ENCODE results near the gene PIM2.
"Not testable (repeated sequence)": the region's sequence is repeated elsewhere in the genome, so short reads cannot be mapped to it uniquely, and the experiment has no call there.

PIM2 gene

DNA sequence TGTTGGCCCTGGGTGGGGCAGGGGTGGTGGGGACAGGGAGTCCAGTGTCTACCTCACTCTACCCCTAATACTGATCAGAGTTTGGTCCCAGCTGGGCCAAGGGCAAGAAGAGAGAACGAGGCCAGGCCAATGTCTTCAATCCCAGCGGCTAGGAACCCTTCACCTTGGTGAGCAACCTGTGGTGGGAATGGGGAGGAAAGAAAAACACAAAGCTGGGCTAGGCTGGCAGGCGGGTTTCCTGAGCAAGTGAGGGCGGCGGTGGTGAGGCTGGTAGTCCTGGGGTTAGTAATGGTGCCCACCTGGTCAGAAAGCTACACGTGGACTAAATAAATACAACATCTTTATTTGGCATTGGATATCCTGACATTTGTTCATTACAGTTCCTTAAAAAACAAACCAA, 15.5 kb downstream of the PIM2 start:
- H3K27ac Mint-ChIP-seq, result peak overlapping the region in 1 of 2 donors; percentile 40
- no peak overlapping the region for H3K4me3 Mint-ChIP-seq
- ATAC-seq (no peak), DNase-seq (no peak)
- no peaks in the 10 kb centered on the region for H3K9me3 Mint-ChIP-seq
- H3K4me1 Mint-ChIP-seq, result peaks cover 15% of the 10 kb centered on the region
- H3K27me3 Mint-ChIP-seq, result no peaks in the 10 kb centered on the region

- Mint-ChIP-seq H3K4me3 (no peak overlapping the region), H3K27ac (no peak overlapping the region), H3K9me3 (no peaks in the 10 kb centered on the region), H3K4me1 (peaks cover 16% of the 10 kb centered on the region), H3K27me3 (no peaks in the 10 kb centered on the region)
- DNase-seq (no peak), ATAC-seq (no peak)
Observed at GRCh38 chrX:48902776-48903175, 16.0 kb downstream of the PIM2 start.

DNA sequence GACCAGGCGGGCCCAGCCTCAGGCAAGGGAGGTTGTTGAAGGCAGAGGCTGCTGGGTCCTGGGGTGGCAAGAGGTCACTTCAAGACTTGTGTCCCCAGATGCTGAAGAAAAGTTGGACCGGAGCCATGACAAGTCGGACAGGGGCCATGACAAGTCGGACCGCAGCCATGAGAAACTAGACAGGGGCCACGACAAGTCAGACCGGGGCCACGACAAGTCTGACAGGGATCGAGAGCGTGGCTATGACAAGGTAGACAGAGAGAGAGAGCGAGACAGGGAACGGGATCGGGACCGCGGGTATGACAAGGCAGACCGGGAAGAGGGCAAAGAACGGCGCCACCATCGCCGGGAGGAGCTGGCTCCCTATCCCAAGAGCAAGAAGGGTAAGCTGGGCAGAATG, 16.7 kb downstream of the PIM2 start:
- DNase-seq, result no peak
- no peak for ATAC-seq
- peak overlapping the region in 1 of 2 donors; percentile 65 for H3K27ac Mint-ChIP-seq
- no peaks in the 10 kb centered on the region for H3K9me3 Mint-ChIP-seq
- H3K27me3 Mint-ChIP-seq, result no peaks in the 10 kb centered on the region
- peaks cover 16% of the 10 kb centered on the region for H3K4me1 Mint-ChIP-seq
- H3K4me3 Mint-ChIP-seq, result peak overlapping the region in 1 of 2 donors; percentile 22

DNA sequence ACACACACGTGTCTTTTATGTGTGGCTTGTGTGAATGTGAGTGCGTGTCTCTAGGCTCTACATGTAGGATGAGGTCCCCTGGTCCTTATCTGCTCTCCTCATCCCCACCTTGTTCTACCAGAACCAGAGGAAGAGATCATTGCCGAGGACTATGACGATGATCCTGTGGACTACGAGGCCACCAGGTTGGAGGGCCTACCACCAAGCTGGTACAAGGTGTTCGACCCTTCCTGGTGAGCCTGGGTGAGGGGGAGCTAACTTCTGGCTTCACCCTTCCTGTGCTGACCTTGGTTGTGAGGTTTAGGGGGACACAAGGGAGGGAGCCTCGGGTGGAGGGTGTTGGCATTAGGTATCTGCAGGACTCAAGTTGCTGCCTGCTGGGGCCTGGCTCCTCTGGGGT, 17.8 kb downstream of the PIM2 start:
- DNase-seq (no peak), ATAC-seq (no peak)
- H3K4me3 Mint-ChIP-seq, result no peak overlapping the region
- H3K9me3 Mint-ChIP-seq, result no peaks in the 10 kb centered on the region
- no peaks in the 10 kb centered on the region for H3K27me3 Mint-ChIP-seq
- H3K27ac Mint-ChIP-seq, result peak overlapping the region in 1 of 2 donors; percentile 67
- peaks cover 22% of the 10 kb centered on the region for H3K4me1 Mint-ChIP-seq

- ATAC-seq (no peak), DNase-seq (no peak)
- no peaks in the 10 kb centered on the region for H3K27me3 Mint-ChIP-seq
- no peaks in the 10 kb centered on the region for H3K9me3 Mint-ChIP-seq
- no peak overlapping the region for H3K27ac Mint-ChIP-seq
- H3K4me1 Mint-ChIP-seq, result peaks cover 30% of the 10 kb centered on the region
- peak overlapping the region; percentile 15 to 52 for H3K4me3 Mint-ChIP-seq
Observed at GRCh38 chrX:48899078-48899410, 19.8 kb downstream of the PIM2 start.

DNA sequence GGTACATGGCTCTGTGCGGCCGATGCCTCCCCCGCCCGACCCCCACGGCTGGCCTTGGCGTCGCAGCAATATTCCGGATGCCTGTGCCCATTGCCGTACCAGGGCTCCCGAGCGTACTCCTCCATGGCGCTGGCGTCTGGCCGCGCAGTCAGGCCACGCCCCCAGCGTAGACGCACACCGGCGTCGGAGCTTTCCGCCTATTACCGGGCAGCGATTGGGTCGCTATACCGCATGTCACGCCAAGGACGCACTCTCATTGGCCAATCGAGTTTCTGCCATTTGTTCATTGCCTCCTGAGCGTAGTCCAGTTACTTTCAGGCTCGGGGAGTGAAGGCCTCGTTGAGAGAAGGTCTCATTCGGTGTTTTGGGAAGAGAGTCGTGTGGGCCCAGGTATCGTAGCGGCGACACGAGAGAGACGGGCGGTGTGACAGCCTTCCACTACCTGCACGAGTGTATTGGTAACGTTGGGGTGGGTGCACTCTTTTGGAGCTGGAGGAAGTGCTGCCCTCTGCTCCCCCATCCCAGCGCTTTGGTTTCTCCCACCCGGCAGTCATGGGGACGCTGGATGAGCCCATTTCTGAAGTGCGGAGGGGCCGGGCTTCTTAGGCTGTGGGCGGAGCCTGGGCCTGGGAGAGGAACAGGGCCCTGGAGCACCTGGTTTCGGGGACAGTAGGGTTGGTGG, 21.1 kb downstream of the PIM2 start, which contains the start of the genes PQBP1 and TIMM17B:
Gene PQBP1 (plus strand): TSS at position 306 of the 682 bp plus-strand sequence. CDS start 580 bp downstream, outside the sequence.
Gene TIMM17B (minus strand): TSS at position 144 of the 682 bp plus-strand sequence. CDS start 19 bp downstream, at position 125.
- Mint-ChIP-seq H3K4me1 (peaks cover 39% of the 10 kb centered on the region), H3K27me3 (no peaks in the 10 kb centered on the region), H3K27ac (peak within 1 kb of the TSS; percentile 93 to 97), H3K9me3 (no peaks in the 10 kb centered on the region), H3K4me3 (peak within 1 kb of the TSS; percentile 81 to 95)
- ATAC-seq (peak; percentile 95), DNase-seq (peak; percentile 82 to 92)

- Mint-ChIP-seq H3K4me3 (peak overlapping the region; percentile 81 to 95), H3K4me1 (peaks cover 37% of the 10 kb centered on the region), H3K27me3 (no peaks in the 10 kb centered on the region), H3K9me3 (no peaks in the 10 kb centered on the region), H3K27ac (peak overlapping the region; percentile 93 to 97)
- ATAC-seq (peak; percentile 36), DNase-seq (peak in 1 of 2 donors; percentile 64)
Observed at GRCh38 chrX:48897157-48897624, 21.6 kb downstream of the PIM2 start.

GRCh38 chrX:48896611-48897011, 22.2 kb downstream of the PIM2 start:
- Mint-ChIP-seq H3K27ac (peak overlapping the region; percentile 86 to 97), H3K9me3 (no peaks in the 10 kb centered on the region), H3K4me1 (peaks cover 34% of the 10 kb centered on the region), H3K27me3 (no peaks in the 10 kb centered on the region), H3K4me3 (peak overlapping the region; percentile 81 to 95)
- ATAC-seq, result no peak
- no peak for DNase-seq

GRCh38 chrX:48894891-48895290, 23.9 kb downstream of the PIM2 start:
- peaks cover 39% of the 10 kb centered on the region for H3K4me1 Mint-ChIP-seq
- H3K27me3 Mint-ChIP-seq, result no peaks in the 10 kb centered on the region
- no peak overlapping the region for H3K4me3 Mint-ChIP-seq
- no peaks in the 10 kb centered on the region for H3K9me3 Mint-ChIP-seq
- H3K27ac Mint-ChIP-seq, result peak overlapping the region in 1 of 2 donors; percentile 34
- no peak for DNase-seq
- no peak for ATAC-seq

GRCh38 chrX:48893556-48894348, 25.1 kb downstream of the PIM2 start:
- DNase-seq, result no peak
- peaks cover 39% of the 10 kb centered on the region for H3K4me1 Mint-ChIP-seq
- no peaks in the 10 kb centered on the region for H3K9me3 Mint-ChIP-seq
- no peak for ATAC-seq
- no peaks in the 10 kb centered on the region for H3K27me3 Mint-ChIP-seq
- no peak overlapping the region for H3K4me3 Mint-ChIP-seq
- H3K27ac Mint-ChIP-seq, result no peak overlapping the region

DNA sequence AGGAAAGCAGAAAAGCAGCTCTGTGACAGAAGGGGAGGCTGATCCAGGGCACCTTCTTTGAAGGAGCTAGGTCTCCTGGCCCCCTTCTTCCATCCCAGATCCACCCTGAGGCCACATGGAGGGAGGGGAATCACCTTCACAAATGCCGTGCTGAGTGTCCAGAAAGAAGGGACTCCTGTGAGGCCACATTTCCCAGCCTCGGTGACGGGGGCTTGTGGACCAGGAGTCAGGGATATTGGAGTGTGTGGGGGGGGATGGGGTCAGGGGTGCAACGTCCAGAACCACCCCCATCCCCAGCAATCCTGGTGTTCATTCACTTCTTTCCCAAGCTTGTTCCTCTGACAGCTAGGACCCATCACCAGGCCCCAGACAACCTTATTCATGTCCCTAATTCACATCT, 25.9 kb downstream of the PIM2 start:
- peak overlapping the region in 1 of 2 donors; percentile 57 for H3K27ac Mint-ChIP-seq
- no peak overlapping the region for H3K4me3 Mint-ChIP-seq
- ATAC-seq, result no peak
- H3K9me3 Mint-ChIP-seq, result no peaks in the 10 kb centered on the region
- peaks cover 36% of the 10 kb centered on the region for H3K4me1 Mint-ChIP-seq
- no peak for DNase-seq
- no peaks in the 10 kb centered on the region for H3K27me3 Mint-ChIP-seq

DNA sequence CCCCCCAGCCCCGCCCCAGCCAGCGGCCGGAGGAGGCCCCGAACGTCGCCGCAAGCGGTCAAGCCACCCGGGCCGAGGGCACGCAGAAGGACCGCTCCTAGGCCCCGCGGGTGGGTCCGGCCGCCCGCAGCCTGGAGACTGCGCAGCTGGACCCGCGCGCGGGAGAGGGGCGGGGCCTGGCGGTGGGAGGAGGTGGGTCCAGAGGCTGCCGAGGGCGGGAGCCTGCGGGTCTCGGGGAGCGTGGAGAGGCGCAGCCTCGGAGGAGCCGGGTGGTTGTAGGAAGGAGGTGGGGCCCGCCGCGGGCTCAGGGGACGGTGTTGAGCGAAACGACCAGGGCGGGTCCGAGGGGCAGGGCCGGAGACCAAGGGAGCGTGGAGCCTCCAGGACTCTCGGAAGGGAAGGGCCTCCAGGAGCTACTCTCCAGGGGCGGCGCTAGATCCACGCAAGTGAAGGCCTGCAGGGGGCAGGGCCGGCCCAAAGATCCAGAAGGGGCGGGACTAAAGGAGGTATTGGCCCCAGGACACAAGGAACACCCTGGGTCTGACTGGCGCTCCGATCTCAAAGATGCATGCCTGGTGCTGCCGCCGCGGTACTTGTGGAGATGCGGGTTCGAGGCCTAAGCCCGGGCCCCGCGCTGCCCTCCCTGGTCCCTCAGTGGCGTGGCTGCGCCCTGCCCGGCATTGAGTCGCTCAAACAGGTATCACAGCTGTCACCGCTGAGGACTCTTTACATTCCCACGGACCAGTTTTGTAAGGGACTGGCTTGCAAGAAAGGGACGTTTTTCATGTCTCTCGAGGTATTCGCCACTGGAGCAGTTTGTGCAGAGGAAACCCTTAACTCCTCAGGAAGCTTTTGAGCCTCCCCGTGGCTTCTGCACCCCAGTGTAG, 27.2 kb downstream of the PIM2 start:
- DNase-seq, result peak; percentile 66 to 82
- Mint-ChIP-seq H3K4me1 (peaks cover 33% of the 10 kb centered on the region), H3K9me3 (no peaks in the 10 kb centered on the region), H3K4me3 (peak overlapping the region; percentile 93 to 97), H3K27ac (peak overlapping the region in 1 of 2 donors; percentile 20), H3K27me3 (no peaks in the 10 kb centered on the region)
- peak; percentile 91 for ATAC-seq

- H3K27ac Mint-ChIP-seq, result peak overlapping the region in 1 of 2 donors; percentile 90
- peak overlapping the region; percentile 93 to 97 for H3K4me3 Mint-ChIP-seq
- ATAC-seq, result peak; percentile 73
- peaks cover 29% of the 10 kb centered on the region for H3K4me1 Mint-ChIP-seq
- DNase-seq, result peak in 1 of 2 donors; percentile 35
- no peaks in the 10 kb centered on the region for H3K9me3 Mint-ChIP-seq
- H3K27me3 Mint-ChIP-seq, result no peaks in the 10 kb centered on the region
Observed at GRCh38 chrX:48890934-48891401, 27.9 kb downstream of the PIM2 start.

DNA sequence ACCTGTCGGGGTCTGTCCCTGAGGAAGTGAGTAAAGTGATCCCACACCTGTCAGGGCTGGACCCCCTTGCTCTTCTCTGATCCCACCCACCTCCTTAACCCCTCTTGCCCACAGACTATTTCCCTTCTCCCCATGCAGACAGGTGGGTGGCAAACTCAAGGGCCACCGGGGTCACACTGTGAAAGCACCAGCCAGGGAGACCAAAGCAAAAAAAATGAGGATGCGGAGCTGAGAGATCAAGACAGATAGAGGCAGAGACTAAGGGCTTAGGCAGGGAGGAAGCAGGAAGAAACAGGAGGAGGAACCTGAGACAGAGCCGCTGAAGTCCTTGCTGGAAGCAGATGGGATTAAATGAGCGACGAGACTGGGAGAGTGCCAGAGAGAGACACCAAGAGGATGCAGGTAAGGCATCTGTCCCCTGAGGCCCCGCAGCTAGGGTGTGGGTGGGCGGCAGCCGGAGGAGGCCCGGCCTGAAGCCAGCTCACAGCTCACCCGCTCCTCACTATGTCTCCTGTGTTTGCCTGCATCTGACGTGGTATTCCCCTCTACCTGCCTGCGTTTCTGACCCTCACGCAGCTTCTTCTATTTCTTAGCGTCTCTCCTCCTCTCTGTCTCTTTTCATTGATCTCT, 28.4 kb downstream of the PIM2 start:
- DNase-seq, result no peak
- peak; percentile 24 for ATAC-seq
- Mint-ChIP-seq H3K4me3 (peak overlapping the region; percentile 93 to 97), H3K4me1 (peaks cover 27% of the 10 kb centered on the region), H3K27me3 (no peaks in the 10 kb centered on the region), H3K27ac (peak overlapping the region in 1 of 2 donors; percentile 90), H3K9me3 (no peaks in the 10 kb centered on the region)

GRCh38 chrX:48886586-48886985, 32.2 kb downstream of the PIM2 start:
- H3K27ac Mint-ChIP-seq, result not testable (repeated sequence)

More at GRCh38 chrX:48886586-48886985, 32.2 kb downstream of the PIM2 start:
- ATAC-seq, H3K27me3 Mint-ChIP-seq, DNase-seq, H3K4me3 Mint-ChIP-seq, H3K9me3 Mint-ChIP-seq: not testable (repeated sequence)
- peaks cover 12% of the 10 kb centered on the region for H3K4me1 Mint-ChIP-seq
